ENCODE data around the gene SZT2. TPM values are rescaled to one million over a fixed set of nuclear protein-coding genes. Genes with fewer than 3 reads are reported as not detected.
"Not testable (repeated sequence)": the region's sequence is repeated elsewhere in the genome, so short reads cannot be mapped to it uniquely, and the experiment has no call there.

The SZT2 gene
- total RNA-seq, 1 donor from 2014 or later, result 139 TPM

DNA sequence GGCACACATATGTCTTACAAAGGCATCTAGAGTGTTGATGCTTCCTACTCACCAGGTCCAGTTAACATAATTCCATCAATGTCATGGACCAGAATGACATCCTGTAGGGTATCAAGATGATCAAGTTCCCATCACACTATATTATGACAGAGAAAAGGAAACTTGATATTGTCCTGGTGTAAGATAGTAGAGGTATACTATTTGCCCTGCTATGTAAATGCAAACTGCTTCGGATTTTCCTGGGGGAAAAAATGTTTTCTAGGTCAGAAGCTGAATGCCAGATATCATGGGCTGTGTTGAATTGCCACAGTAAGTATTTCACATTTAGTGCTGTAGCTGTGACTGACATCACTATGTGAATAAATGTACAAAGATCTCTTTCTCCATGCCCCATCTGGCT, 80.2 kb downstream of the SZT2 start:
- CTCF ChIA-PET, result no interaction called here
- no peaks in the 10 kb centered on the region for H3K36me3 Mint-ChIP-seq (ENCODE audit: low read depth)
- H3K4me1 Mint-ChIP-seq, result no peaks in the 10 kb centered on the region
- POLR2A ChIA-PET, result no interaction called here
- intact Hi-C loops (cut with micrococcal nuclease), result no loop called here
- H3K27ac Mint-ChIP-seq, result no peak overlapping the region
- TF ChIP-seq, protein P1, sequence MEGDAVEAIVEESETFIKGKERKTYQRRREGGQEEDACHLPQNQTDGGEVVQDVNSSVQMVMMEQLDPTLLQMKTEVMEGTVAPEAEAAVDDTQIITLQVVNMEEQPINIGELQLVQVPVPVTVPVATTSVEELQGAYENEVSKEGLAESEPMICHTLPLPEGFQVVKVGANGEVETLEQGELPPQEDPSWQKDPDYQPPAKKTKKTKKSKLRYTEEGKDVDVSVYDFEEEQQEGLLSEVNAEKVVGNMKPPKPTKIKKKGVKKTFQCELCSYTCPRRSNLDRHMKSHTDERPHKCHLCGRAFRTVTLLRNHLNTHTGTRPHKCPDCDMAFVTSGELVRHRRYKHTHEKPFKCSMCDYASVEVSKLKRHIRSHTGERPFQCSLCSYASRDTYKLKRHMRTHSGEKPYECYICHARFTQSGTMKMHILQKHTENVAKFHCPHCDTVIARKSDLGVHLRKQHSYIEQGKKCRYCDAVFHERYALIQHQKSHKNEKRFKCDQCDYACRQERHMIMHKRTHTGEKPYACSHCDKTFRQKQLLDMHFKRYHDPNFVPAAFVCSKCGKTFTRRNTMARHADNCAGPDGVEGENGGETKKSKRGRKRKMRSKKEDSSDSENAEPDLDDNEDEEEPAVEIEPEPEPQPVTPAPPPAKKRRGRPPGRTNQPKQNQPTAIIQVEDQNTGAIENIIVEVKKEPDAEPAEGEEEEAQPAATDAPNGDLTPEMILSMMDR (IDR thresholded peaks at IDR 0.05), result no peak
- DNase-seq (no peak), ATAC-seq (ENCODE audit: low read depth) (no peak)
- H3K27me3 Mint-ChIP-seq, result peaks cover 2% of the 10 kb centered on the region
- no peak overlapping the region for H3K4me3 Mint-ChIP-seq
- H3K9me3 Mint-ChIP-seq, result no peaks in the 10 kb centered on the region

DNA sequence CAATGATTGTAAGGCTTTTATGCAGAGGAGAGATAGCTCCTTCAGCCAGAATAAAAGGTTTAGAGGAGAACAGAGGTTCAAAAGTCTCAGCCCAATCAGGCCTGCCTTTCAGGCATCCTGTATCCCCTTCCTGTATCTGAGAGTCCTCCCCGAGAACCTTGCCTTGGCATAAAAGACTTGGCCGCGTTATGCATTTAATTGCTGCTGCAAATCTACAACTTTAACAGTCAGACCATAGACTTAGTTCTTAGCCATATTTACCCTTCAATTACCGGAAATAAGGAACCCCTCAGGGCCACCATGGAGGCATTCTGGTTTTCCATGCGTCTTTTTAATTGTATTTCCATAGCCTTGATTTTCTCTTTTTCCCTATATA, 82.4 kb downstream of the SZT2 start:
- TF ChIP-seq, protein P1 (IDR thresholded peaks at IDR 0.05), result no peak
- no peak for ATAC-seq (ENCODE audit: low read depth)
- DNase-seq, result no peak
- CTCF ChIA-PET, result no interaction called here
- Mint-ChIP-seq H3K9me3 (no peaks in the 10 kb centered on the region), H3K27me3 (peaks cover 2% of the 10 kb centered on the region), H3K36me3 (ENCODE audit: low read depth) (no peaks in the 10 kb centered on the region), H3K4me1 (no peaks in the 10 kb centered on the region), H3K4me3 (no peak overlapping the region), H3K27ac (no peak overlapping the region)
- POLR2A ChIA-PET, result no interaction called here
- intact Hi-C loops (cut with micrococcal nuclease), result no loop called here

DNA sequence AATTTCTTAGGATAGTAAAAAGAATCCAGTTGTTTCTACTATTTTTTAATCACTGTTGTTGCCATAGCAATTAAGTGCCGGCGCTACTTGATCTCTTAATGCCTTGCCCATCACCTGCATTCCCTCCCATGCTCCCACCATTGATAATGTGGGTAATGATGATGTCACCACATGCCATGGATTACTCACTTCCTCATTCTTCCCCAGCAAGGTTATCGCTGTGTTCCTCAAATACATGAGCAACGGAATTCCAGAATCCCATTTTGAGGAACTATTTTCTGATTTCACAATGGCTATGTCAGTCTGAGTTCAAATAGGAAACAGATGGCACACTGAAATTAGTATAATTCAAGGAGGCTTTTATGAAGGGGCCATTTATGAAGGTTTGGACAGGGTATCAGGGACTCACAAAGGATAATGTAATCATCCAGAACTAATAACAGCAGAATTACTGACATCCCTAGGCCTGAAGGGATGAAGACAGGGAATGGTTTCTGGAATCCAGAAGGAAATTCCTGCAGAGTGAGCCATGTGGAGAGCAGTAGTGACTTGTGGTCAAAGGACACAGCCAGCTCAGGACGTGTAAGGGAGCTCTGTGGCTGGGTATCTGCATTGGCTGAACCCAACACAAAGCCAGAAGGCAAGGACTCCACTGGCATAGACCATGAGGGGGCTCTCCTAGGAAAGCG, 82.9 kb downstream of the SZT2 start:
- DNase-seq; H3K4me1 Mint-ChIP-seq; ATAC-seq (ENCODE audit: low read depth); POLR2A ChIA-PET; H3K9me3 Mint-ChIP-seq; H3K27ac Mint-ChIP-seq; CTCF ChIA-PET; H3K4me3 Mint-ChIP-seq; H3K27me3 Mint-ChIP-seq; intact Hi-C loops (cut with micrococcal nuclease); H3K36me3 Mint-ChIP-seq (ENCODE audit: low read depth): not testable (repeated sequence)

DNA sequence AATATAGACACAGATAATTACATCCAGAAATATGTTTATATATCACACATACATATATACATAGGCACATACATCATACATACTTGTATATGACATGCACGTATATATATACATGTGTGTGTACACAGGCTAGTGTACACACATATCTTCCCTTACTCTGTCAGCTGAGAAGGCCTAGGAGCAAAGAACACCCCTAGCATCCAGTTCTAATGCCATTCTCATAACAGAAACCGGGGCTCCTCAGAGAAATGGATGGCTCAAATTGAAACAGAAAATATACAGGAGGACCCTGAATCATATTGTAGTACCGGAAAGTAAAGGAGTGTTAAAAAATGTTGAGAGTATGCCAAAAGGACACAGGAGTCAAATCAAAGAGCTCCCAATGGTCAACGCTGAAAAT, 83.8 kb downstream of the SZT2 start:
- Mint-ChIP-seq H3K27ac (no peak overlapping the region), H3K27me3 (peaks cover 4% of the 10 kb centered on the region), H3K4me3 (no peak overlapping the region), H3K9me3 (no peaks in the 10 kb centered on the region), H3K4me1 (no peaks in the 10 kb centered on the region), H3K36me3 (ENCODE audit: low read depth) (no peaks in the 10 kb centered on the region)
- POLR2A ChIA-PET, result no interaction called here
- DNase-seq, result no peak
- intact Hi-C loops (cut with micrococcal nuclease), result no loop called here
- TF ChIP-seq, protein P1 (IDR thresholded peaks at IDR 0.05), result no peak
- ATAC-seq (ENCODE audit: low read depth), result no peak
- CTCF ChIA-PET, result no interaction called here

DNA sequence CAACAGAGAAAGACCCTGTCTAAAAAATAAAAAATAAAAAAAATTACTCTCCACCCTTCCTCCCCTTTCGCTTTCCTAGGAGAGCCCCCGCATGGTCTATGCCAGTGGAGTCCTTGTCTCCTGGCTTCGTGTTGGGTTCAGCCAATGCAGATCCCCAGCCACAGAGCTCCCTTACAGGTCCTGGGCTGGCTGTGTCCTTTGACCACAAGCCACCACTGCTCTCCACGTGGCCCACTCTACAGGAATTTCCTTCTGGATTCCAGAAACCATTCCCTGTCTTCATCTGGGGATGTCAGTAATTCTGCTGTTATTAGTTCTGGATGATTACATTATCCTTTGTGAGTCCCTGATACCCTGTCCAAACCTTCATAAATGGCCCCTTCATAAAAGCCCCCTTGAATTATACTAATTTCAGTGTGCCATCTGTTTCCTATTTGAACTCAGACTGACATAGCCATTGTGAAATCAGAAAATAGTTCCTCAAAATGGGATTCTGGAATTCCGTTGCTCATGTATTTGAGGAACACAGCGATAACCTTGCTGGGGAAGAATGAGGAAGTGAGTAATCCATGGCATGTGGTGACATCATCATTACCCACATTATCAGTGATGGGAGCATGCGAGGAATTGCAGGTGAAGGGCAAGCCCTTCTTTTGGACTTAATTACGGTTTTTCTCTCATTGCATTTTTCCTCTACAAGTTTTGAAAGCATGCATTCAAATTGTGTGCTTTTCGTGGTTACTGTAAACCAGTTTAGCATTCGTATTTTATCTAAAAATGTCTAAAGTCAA, 86.1 kb downstream of the SZT2 start:
- H3K27me3 Mint-ChIP-seq; H3K9me3 Mint-ChIP-seq; CTCF ChIA-PET; DNase-seq; intact Hi-C loops (cut with micrococcal nuclease); H3K36me3 Mint-ChIP-seq (ENCODE audit: low read depth); H3K27ac Mint-ChIP-seq; H3K4me3 Mint-ChIP-seq; POLR2A ChIA-PET; H3K4me1 Mint-ChIP-seq; ATAC-seq (ENCODE audit: low read depth): not testable (repeated sequence)

DNA sequence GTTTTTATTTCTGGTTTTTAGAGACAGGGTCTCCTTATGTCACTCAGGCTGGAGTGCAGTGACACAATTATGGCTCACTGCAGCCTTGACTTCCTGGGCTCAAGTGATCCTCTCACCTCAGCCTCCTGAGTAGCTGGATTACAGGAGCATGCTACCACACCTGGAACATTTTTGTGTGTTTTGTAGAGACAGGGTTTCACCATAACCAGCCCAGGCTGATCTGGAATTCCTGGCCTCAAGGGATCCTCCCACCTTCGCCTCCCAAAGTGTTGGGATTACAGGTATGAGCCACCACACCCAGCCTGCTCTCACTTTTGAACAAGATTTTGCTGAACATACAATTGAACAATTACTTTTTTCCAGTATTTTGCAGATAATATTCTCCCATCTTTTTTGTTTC, 88.0 kb downstream of the SZT2 start:
- ChIA-PET POLR2A (no interaction called here), CTCF (no interaction called here)
- no peak overlapping the region for H3K27ac Mint-ChIP-seq
- TF ChIP-seq, protein P1 (IDR thresholded peaks at IDR 0.05), result no peak
- intact Hi-C loops (cut with micrococcal nuclease), result no loop called here
- no peaks in the 10 kb centered on the region for H3K9me3 Mint-ChIP-seq
- peaks cover 3% of the 10 kb centered on the region for H3K4me1 Mint-ChIP-seq
- H3K4me3 Mint-ChIP-seq, result no peak overlapping the region
- H3K36me3 Mint-ChIP-seq (ENCODE audit: low read depth), result no peaks in the 10 kb centered on the region
- H3K27me3 Mint-ChIP-seq, result peaks cover 5% of the 10 kb centered on the region
- ATAC-seq (ENCODE audit: low read depth) (no peak), DNase-seq (no peak)
